ENCODE results near the gene ACMSD.
"Not testable (repeated sequence)": the region's sequence is repeated elsewhere in the genome, so short reads cannot be mapped to it uniquely, and the experiment has no call there.

The ACMSD gene

GRCh38 chr2:134818321-134818720, 20.1 kb upstream of the ACMSD start:
- H3K9me3 ChIP-seq (ENCODE audit: control insufficient read depth in 2 of 2, low read length in 2 of 2) = no peaks in the 10 kb centered on the region
- H3K27ac ChIP-seq (ENCODE audit: low read depth in 2 of 2, low read length in 2 of 2) = no peak overlapping the region
- no peaks in the 10 kb centered on the region for H3K36me3 ChIP-seq (ENCODE audit: control insufficient read depth in 2 of 2, insufficient read depth in 2 of 2, low read length in 2 of 2)
- H3K27me3 ChIP-seq (ENCODE audit: control insufficient read depth in 2 of 2, insufficient read depth in 2 of 2, low read length in 2 of 2) = no peaks in the 10 kb centered on the region
- H3K4me3 ChIP-seq (ENCODE audit: low read length in 2 of 2) = no peak overlapping the region
- no peaks in the 10 kb centered on the region for H3K4me1 ChIP-seq (ENCODE audit: control insufficient read depth in 2 of 2, insufficient read depth in 2 of 2, low read length in 2 of 2)
- H3K9ac ChIP-seq (ENCODE audit: low read depth in 1 of 2, low read length in 2 of 2) = no peak overlapping the region

GRCh38 chr2:134819334-134819733, 19.1 kb upstream of the ACMSD start:
- H3K27ac ChIP-seq (ENCODE audit: low read depth in 2 of 2, low read length in 2 of 2) = no peak overlapping the region
- H3K36me3 ChIP-seq (ENCODE audit: control insufficient read depth in 2 of 2, insufficient read depth in 2 of 2, low read length in 2 of 2) = no peaks in the 10 kb centered on the region
- H3K4me1 ChIP-seq (ENCODE audit: control insufficient read depth in 2 of 2, insufficient read depth in 2 of 2, low read length in 2 of 2) = no peaks in the 10 kb centered on the region
- H3K27me3 ChIP-seq (ENCODE audit: control insufficient read depth in 2 of 2, insufficient read depth in 2 of 2, low read length in 2 of 2) = peaks cover 0 to 2% of the 10 kb centered on the region in 2 donors
- H3K9ac ChIP-seq (ENCODE audit: low read depth in 1 of 2, low read length in 2 of 2) = no peak overlapping the region
- no peaks in the 10 kb centered on the region for H3K9me3 ChIP-seq (ENCODE audit: control insufficient read depth in 2 of 2, low read length in 2 of 2)
- no peak overlapping the region for H3K4me3 ChIP-seq (ENCODE audit: low read length in 2 of 2)

- peaks cover 0 to 2% of the 10 kb centered on the region in 2 donors for H3K27me3 ChIP-seq (ENCODE audit: control insufficient read depth in 2 of 2, insufficient read depth in 2 of 2, low read length in 2 of 2)
- H3K36me3 ChIP-seq (ENCODE audit: control insufficient read depth in 2 of 2, insufficient read depth in 2 of 2, low read length in 2 of 2) = no peaks in the 10 kb centered on the region
- no peak overlapping the region for H3K27ac ChIP-seq (ENCODE audit: low read depth in 2 of 2, low read length in 2 of 2)
- no peaks in the 10 kb centered on the region for H3K9me3 ChIP-seq (ENCODE audit: control insufficient read depth in 2 of 2, low read length in 2 of 2)
- H3K9ac ChIP-seq (ENCODE audit: low read depth in 1 of 2, low read length in 2 of 2) = no peak overlapping the region
- no peak overlapping the region for H3K4me3 ChIP-seq (ENCODE audit: low read length in 2 of 2)
- no peaks in the 10 kb centered on the region for H3K4me1 ChIP-seq (ENCODE audit: control insufficient read depth in 2 of 2, insufficient read depth in 2 of 2, low read length in 2 of 2)
Observed at GRCh38 chr2:134823431-134823830, 15.0 kb upstream of the ACMSD start.

- no peak overlapping the region for H3K9ac ChIP-seq (ENCODE audit: low read depth in 1 of 2, low read length in 2 of 2)
- peaks cover 0 to 2% of the 10 kb centered on the region in 2 donors for H3K27me3 ChIP-seq (ENCODE audit: control insufficient read depth in 2 of 2, insufficient read depth in 2 of 2, low read length in 2 of 2)
- H3K9me3 ChIP-seq (ENCODE audit: control insufficient read depth in 2 of 2, low read length in 2 of 2) = no peaks in the 10 kb centered on the region
- H3K27ac ChIP-seq (ENCODE audit: low read depth in 2 of 2, low read length in 2 of 2) = no peak overlapping the region
- no peaks in the 10 kb centered on the region for H3K36me3 ChIP-seq (ENCODE audit: control insufficient read depth in 2 of 2, insufficient read depth in 2 of 2, low read length in 2 of 2)
- H3K4me3 ChIP-seq (ENCODE audit: low read length in 2 of 2) = no peak overlapping the region
- H3K4me1 ChIP-seq (ENCODE audit: control insufficient read depth in 2 of 2, insufficient read depth in 2 of 2, low read length in 2 of 2) = no peaks in the 10 kb centered on the region
Observed at GRCh38 chr2:134823832-134824231, 14.6 kb upstream of the ACMSD start.

- not testable (repeated sequence) for H3K9ac ChIP-seq (ENCODE audit: low read depth in 1 of 2, low read length in 2 of 2); H3K4me3 ChIP-seq (ENCODE audit: low read length in 2 of 2); H3K9me3 ChIP-seq (ENCODE audit: control insufficient read depth in 2 of 2, low read length in 2 of 2); H3K27ac ChIP-seq (ENCODE audit: low read depth in 2 of 2, low read length in 2 of 2); H3K4me1 ChIP-seq (ENCODE audit: control insufficient read depth in 2 of 2, insufficient read depth in 2 of 2, low read length in 2 of 2); H3K36me3 ChIP-seq (ENCODE audit: control insufficient read depth in 2 of 2, insufficient read depth in 2 of 2, low read length in 2 of 2); H3K27me3 ChIP-seq (ENCODE audit: control insufficient read depth in 2 of 2, insufficient read depth in 2 of 2, low read length in 2 of 2)
Observed at GRCh38 chr2:134825716-134826115, 12.7 kb upstream of the ACMSD start.

- Histone ChIP-seq H3K4me1 (ENCODE audit: control insufficient read depth in 2 of 2, insufficient read depth in 2 of 2, low read length in 2 of 2) (no peaks in the 10 kb centered on the region), H3K27ac (ENCODE audit: low read depth in 2 of 2, low read length in 2 of 2) (no peak overlapping the region), H3K27me3 (ENCODE audit: control insufficient read depth in 2 of 2, insufficient read depth in 2 of 2, low read length in 2 of 2) (no peaks in the 10 kb centered on the region), H3K9me3 (ENCODE audit: control insufficient read depth in 2 of 2, low read length in 2 of 2) (no peaks in the 10 kb centered on the region), H3K9ac (ENCODE audit: low read depth in 1 of 2, low read length in 2 of 2) (no peak overlapping the region), H3K4me3 (ENCODE audit: low read length in 2 of 2) (no peak overlapping the region), H3K36me3 (ENCODE audit: control insufficient read depth in 2 of 2, insufficient read depth in 2 of 2, low read length in 2 of 2) (no peaks in the 10 kb centered on the region)
Observed at GRCh38 chr2:134835471-134835870, 2.9 kb upstream of the ACMSD start.

GRCh38 chr2:134836986-134837385, 1.4 kb upstream of the ACMSD start:
- no peaks in the 10 kb centered on the region for H3K27me3 ChIP-seq (ENCODE audit: control insufficient read depth in 2 of 2, insufficient read depth in 2 of 2, low read length in 2 of 2)
- no peaks in the 10 kb centered on the region for H3K4me1 ChIP-seq (ENCODE audit: control insufficient read depth in 2 of 2, insufficient read depth in 2 of 2, low read length in 2 of 2)
- H3K4me3 ChIP-seq (ENCODE audit: low read length in 2 of 2) = no peak overlapping the region
- H3K36me3 ChIP-seq (ENCODE audit: control insufficient read depth in 2 of 2, insufficient read depth in 2 of 2, low read length in 2 of 2) = no peaks in the 10 kb centered on the region
- H3K9ac ChIP-seq (ENCODE audit: low read depth in 1 of 2, low read length in 2 of 2) = no peak overlapping the region
- H3K27ac ChIP-seq (ENCODE audit: low read depth in 2 of 2, low read length in 2 of 2) = no peak overlapping the region
- no peaks in the 10 kb centered on the region for H3K9me3 ChIP-seq (ENCODE audit: control insufficient read depth in 2 of 2, low read length in 2 of 2)

- no peaks in the 10 kb centered on the region for H3K27me3 ChIP-seq (ENCODE audit: control insufficient read depth in 2 of 2, insufficient read depth in 2 of 2, low read length in 2 of 2)
- H3K36me3 ChIP-seq (ENCODE audit: control insufficient read depth in 2 of 2, insufficient read depth in 2 of 2, low read length in 2 of 2) = no peaks in the 10 kb centered on the region
- H3K9ac ChIP-seq (ENCODE audit: low read depth in 1 of 2, low read length in 2 of 2) = no peak overlapping the region
- H3K4me1 ChIP-seq (ENCODE audit: control insufficient read depth in 2 of 2, insufficient read depth in 2 of 2, low read length in 2 of 2) = no peaks in the 10 kb centered on the region
- H3K4me3 ChIP-seq (ENCODE audit: low read length in 2 of 2) = no peak overlapping the region
- no peaks in the 10 kb centered on the region for H3K9me3 ChIP-seq (ENCODE audit: control insufficient read depth in 2 of 2, low read length in 2 of 2)
- no peak overlapping the region for H3K27ac ChIP-seq (ENCODE audit: low read depth in 2 of 2, low read length in 2 of 2)
Observed at GRCh38 chr2:134839649-134840048, 1.2 kb downstream of the ACMSD start.

GRCh38 chr2:134842930-134843490, 4.6 kb downstream of the ACMSD start:
- Histone ChIP-seq H3K9ac (ENCODE audit: low read depth in 1 of 2, low read length in 2 of 2) (no peak overlapping the region), H3K27ac (ENCODE audit: low read depth in 2 of 2, low read length in 2 of 2) (no peak overlapping the region), H3K9me3 (ENCODE audit: control insufficient read depth in 2 of 2, low read length in 2 of 2) (no peaks in the 10 kb centered on the region)

GRCh38 chr2:134843968-134844367, 5.6 kb downstream of the ACMSD start:
- Histone ChIP-seq H3K36me3 (ENCODE audit: control insufficient read depth in 2 of 2, insufficient read depth in 2 of 2, low read length in 2 of 2) (no peaks in the 10 kb centered on the region), H3K27me3 (ENCODE audit: control insufficient read depth in 2 of 2, insufficient read depth in 2 of 2, low read length in 2 of 2) (no peaks in the 10 kb centered on the region), H3K4me3 (ENCODE audit: low read length in 2 of 2) (no peak overlapping the region), H3K4me1 (ENCODE audit: control insufficient read depth in 2 of 2, insufficient read depth in 2 of 2, low read length in 2 of 2) (no peaks in the 10 kb centered on the region), H3K9me3 (ENCODE audit: control insufficient read depth in 2 of 2, low read length in 2 of 2) (no peaks in the 10 kb centered on the region), H3K27ac (ENCODE audit: low read depth in 2 of 2, low read length in 2 of 2) (no peak overlapping the region), H3K9ac (ENCODE audit: low read depth in 1 of 2, low read length in 2 of 2) (no peak overlapping the region)

More at GRCh38 chr2:134842930-134843490, 4.6 kb downstream of the ACMSD start:
- H3K27me3 ChIP-seq (ENCODE audit: control insufficient read depth in 2 of 2, insufficient read depth in 2 of 2, low read length in 2 of 2) = no peaks in the 10 kb centered on the region
- H3K36me3 ChIP-seq (ENCODE audit: control insufficient read depth in 2 of 2, insufficient read depth in 2 of 2, low read length in 2 of 2) = no peaks in the 10 kb centered on the region
- no peaks in the 10 kb centered on the region for H3K4me1 ChIP-seq (ENCODE audit: control insufficient read depth in 2 of 2, insufficient read depth in 2 of 2, low read length in 2 of 2)
- no peak overlapping the region for H3K4me3 ChIP-seq (ENCODE audit: low read length in 2 of 2)

GRCh38 chr2:134845028-134845427, 6.6 kb downstream of the ACMSD start:
- no peak overlapping the region for H3K27ac ChIP-seq (ENCODE audit: low read depth in 2 of 2, low read length in 2 of 2)
- no peaks in the 10 kb centered on the region for H3K36me3 ChIP-seq (ENCODE audit: control insufficient read depth in 2 of 2, insufficient read depth in 2 of 2, low read length in 2 of 2)
- no peaks in the 10 kb centered on the region for H3K9me3 ChIP-seq (ENCODE audit: control insufficient read depth in 2 of 2, low read length in 2 of 2)
- H3K27me3 ChIP-seq (ENCODE audit: control insufficient read depth in 2 of 2, insufficient read depth in 2 of 2, low read length in 2 of 2) = no peaks in the 10 kb centered on the region
- no peaks in the 10 kb centered on the region for H3K4me1 ChIP-seq (ENCODE audit: control insufficient read depth in 2 of 2, insufficient read depth in 2 of 2, low read length in 2 of 2)
- no peak overlapping the region for H3K9ac ChIP-seq (ENCODE audit: low read depth in 1 of 2, low read length in 2 of 2)
- no peak overlapping the region for H3K4me3 ChIP-seq (ENCODE audit: low read length in 2 of 2)
